ENCODE data around the gene VCL. TPM values are rescaled to one million over a fixed set of nuclear protein-coding genes. Genes with fewer than 3 reads are reported as not detected.

The VCL gene
- total RNA-seq, 1 donor from 2014 or later = 42.1 TPM

DNA sequence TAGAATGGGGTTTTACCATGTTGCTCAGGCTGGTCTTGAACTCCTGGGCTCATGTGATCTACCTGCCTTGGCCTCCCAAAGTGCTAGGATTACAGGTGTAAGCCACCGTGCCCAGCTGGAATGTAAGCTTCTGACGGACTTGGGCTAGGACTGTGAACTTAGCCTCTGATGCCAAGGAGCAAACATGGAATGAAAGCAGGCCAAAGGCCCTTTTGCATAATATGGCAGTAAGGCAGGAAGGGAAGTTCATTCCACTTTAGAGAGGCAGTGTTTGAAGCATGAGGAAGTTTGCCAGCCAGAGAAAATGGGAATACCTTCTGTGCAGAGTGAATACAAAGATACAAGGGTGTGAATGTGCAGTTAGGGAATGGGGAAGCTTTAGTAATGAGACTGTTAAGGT, 20.3 kb downstream of the VCL start:
- no peak overlapping the region for H3K27ac Mint-ChIP-seq (ENCODE audit: unreplicated experiment)

GRCh38 chr10:74021248-74022055, 23.5 kb downstream of the VCL start:
- peaks cover 2% of the 10 kb centered on the region for H3K27me3 Mint-ChIP-seq (ENCODE audit: unreplicated experiment)
- no peaks in the 10 kb centered on the region for H3K9me3 Mint-ChIP-seq (ENCODE audit: unreplicated experiment)
- no peaks in the 10 kb centered on the region for H3K4me1 Mint-ChIP-seq (ENCODE audit: low read depth, unreplicated experiment)
- H3K36me3 Mint-ChIP-seq (ENCODE audit: unreplicated experiment) = no peaks in the 10 kb centered on the region
- TF ChIP-seq, protein P1, sequence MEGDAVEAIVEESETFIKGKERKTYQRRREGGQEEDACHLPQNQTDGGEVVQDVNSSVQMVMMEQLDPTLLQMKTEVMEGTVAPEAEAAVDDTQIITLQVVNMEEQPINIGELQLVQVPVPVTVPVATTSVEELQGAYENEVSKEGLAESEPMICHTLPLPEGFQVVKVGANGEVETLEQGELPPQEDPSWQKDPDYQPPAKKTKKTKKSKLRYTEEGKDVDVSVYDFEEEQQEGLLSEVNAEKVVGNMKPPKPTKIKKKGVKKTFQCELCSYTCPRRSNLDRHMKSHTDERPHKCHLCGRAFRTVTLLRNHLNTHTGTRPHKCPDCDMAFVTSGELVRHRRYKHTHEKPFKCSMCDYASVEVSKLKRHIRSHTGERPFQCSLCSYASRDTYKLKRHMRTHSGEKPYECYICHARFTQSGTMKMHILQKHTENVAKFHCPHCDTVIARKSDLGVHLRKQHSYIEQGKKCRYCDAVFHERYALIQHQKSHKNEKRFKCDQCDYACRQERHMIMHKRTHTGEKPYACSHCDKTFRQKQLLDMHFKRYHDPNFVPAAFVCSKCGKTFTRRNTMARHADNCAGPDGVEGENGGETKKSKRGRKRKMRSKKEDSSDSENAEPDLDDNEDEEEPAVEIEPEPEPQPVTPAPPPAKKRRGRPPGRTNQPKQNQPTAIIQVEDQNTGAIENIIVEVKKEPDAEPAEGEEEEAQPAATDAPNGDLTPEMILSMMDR (IDR thresholded peaks at IDR 0.05; ENCODE audit: partially characterized antibody, unreplicated experiment) = no peak
- no peak for DNase-seq
- no peak overlapping the region for H3K4me3 Mint-ChIP-seq (ENCODE audit: unreplicated experiment)
- no peak overlapping the region for H3K27ac Mint-ChIP-seq (ENCODE audit: unreplicated experiment)

More for the DNA sequence above, 20.3 kb downstream of the VCL start:
- H3K36me3 Mint-ChIP-seq (ENCODE audit: unreplicated experiment) = no peaks in the 10 kb centered on the region
- H3K4me3 Mint-ChIP-seq (ENCODE audit: unreplicated experiment) = no peak overlapping the region
- H3K27me3 Mint-ChIP-seq (ENCODE audit: unreplicated experiment) = no peaks in the 10 kb centered on the region
- TF ChIP-seq, protein P1 (IDR thresholded peaks at IDR 0.05; ENCODE audit: partially characterized antibody, unreplicated experiment) = no peak
- H3K9me3 Mint-ChIP-seq (ENCODE audit: unreplicated experiment) = no peaks in the 10 kb centered on the region
- no peaks in the 10 kb centered on the region for H3K4me1 Mint-ChIP-seq (ENCODE audit: low read depth, unreplicated experiment)
- DNase-seq = no peak

DNA sequence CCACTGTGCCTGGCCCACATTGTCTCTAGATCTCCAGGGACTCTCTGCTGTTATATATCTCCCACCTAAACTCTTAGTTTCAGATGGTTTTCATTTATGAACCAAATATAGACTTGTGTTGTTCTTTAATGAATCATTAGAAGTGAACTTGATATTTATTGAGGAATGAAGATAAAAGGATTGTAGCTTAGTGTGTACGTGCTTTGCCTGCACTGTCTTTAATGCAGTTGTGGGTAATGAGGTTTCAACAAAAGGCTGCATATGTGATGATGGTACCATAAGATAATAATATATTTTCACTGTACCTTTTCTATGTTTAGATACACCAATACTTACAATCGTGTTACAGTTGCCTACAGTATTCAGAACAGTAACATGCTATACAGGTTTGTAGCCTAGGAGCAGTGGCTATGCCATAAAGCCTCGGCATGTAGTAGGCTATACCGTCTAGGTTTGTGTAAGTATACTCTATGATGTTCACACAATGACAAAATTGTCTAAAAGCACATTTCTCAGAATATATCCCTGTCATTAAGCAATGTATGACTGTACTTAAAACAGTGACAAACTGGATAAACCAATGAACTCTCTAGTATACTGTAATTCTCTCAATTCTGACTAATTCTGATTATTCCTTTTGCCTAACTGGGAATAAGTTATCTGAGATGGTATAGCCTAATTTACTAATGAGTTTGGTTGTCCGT, 25.2 kb downstream of the VCL start:
- Mint-ChIP-seq H3K27ac (ENCODE audit: unreplicated experiment) (no peak overlapping the region), H3K36me3 (ENCODE audit: unreplicated experiment) (no peaks in the 10 kb centered on the region)
- TF ChIP-seq, protein P1 (IDR thresholded peaks at IDR 0.05; ENCODE audit: partially characterized antibody, unreplicated experiment) = no peak

DNA sequence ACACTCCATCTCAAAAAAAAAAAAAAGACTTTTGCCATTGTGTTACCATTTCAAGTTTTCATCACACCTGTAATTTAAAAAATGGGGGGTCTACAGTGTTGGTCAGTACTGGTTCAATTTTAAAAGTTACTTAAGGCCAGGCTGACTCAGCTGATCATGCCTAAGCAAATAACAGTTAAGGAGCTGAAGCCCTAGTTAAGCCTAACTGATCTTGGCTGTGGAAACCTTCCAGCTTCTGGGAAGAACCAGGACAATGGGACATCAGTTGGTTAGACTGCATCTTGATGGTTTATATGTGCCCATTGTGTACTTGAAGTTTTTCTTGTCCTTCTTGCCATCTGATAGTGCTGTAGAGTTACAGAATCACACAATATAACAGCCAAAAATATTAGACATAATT, 26.7 kb downstream of the VCL start:
- Mint-ChIP-seq H3K27ac (ENCODE audit: unreplicated experiment) (no peak overlapping the region), H3K4me3 (ENCODE audit: unreplicated experiment) (no peak overlapping the region), H3K27me3 (ENCODE audit: unreplicated experiment) (peaks cover 2% of the 10 kb centered on the region), H3K4me1 (ENCODE audit: low read depth, unreplicated experiment) (no peaks in the 10 kb centered on the region), H3K36me3 (ENCODE audit: unreplicated experiment) (no peaks in the 10 kb centered on the region), H3K9me3 (ENCODE audit: unreplicated experiment) (no peaks in the 10 kb centered on the region)
- TF ChIP-seq, protein P1 (IDR thresholded peaks at IDR 0.05; ENCODE audit: partially characterized antibody, unreplicated experiment) = no peak
- no peak for DNase-seq

More for the DNA sequence above, 25.2 kb downstream of the VCL start:
- no peak for DNase-seq
- no peak overlapping the region for H3K4me3 Mint-ChIP-seq (ENCODE audit: unreplicated experiment)
- H3K4me1 Mint-ChIP-seq (ENCODE audit: low read depth, unreplicated experiment) = no peaks in the 10 kb centered on the region
- H3K9me3 Mint-ChIP-seq (ENCODE audit: unreplicated experiment) = no peaks in the 10 kb centered on the region
- peaks cover 2% of the 10 kb centered on the region for H3K27me3 Mint-ChIP-seq (ENCODE audit: unreplicated experiment)

Measured in glutamatergic neuron (in vitro differentiated cells).